Smooth muscle cell (in vitro differentiated cells): Measurements from ENCODE around the gene OR2M5. TPM values are rescaled to one million over a fixed set of nuclear protein-coding genes. Genes with fewer than 3 reads are reported as not detected.

Experiments
- DNase-seq: peaks from one replicate; lab custom pipeline; 2025; ENCODE audit not compliant: unreplicated experiment; lab: John Stamatoyannopoulos, UW
- H2AFZ ChIP-seq: fragments of 200-600 bp; sonication (generic); 2 replicates; pipeline ENCODE4 v1.6.0; 2016; ENCODE audit warnings: antibody characterized with exemption, low read depth, mild to moderate bottlenecking
- H3F3A ChIP-seq: fragments of 200-600 bp; sonication (generic); 2 replicates; pipeline ENCODE4 v1.6.0; 2017; ENCODE audit warnings: antibody characterized with exemption, low read depth
- H3K27ac ChIP-seq: fragments of 200-600 bp; sonication (generic); 2 replicates; pipeline ENCODE4 v1.5.1; 2016; ENCODE audit warnings: low read depth, mild to moderate bottlenecking
- H3K27me3 ChIP-seq: fragments of 200-600 bp; sonication (generic); 2 replicates; pipeline ENCODE4 v1.6.1; 2016; ENCODE audit warnings: low read depth, mild to moderate bottlenecking
- H3K36me3 ChIP-seq: fragments of 200-600 bp; sonication (generic); 2 replicates; pipeline ENCODE4 v1.5.1; 2016; ENCODE audit warnings: low read depth
- H3K4me1 ChIP-seq: fragments of 200-600 bp; sonication (generic); 2 replicates; pipeline ENCODE4 v1.5.1; 2016; ENCODE audit warnings: low read depth
- H3K4me2 ChIP-seq: fragments of 200-600 bp; sonication (generic); 2 replicates; pipeline ENCODE4 v1.6.0; 2016; ENCODE audit warnings: mild to moderate bottlenecking
- H3K4me3 ChIP-seq: fragments of 200-600 bp; sonication (generic); 2 replicates; pipeline ENCODE4 v1.5.1; 2016; ENCODE audit warnings: mild to moderate bottlenecking
- H3K79me2 ChIP-seq: fragments of 200-600 bp; sonication (generic); 2 replicates; pipeline ENCODE4 v1.6.0; 2016; ENCODE audit warnings: low read depth, mild to moderate bottlenecking
- H3K9ac ChIP-seq: fragments of 200-600 bp; sonication (generic); 2 replicates; pipeline ENCODE4 v1.6.0; 2016; ENCODE audit warnings: low read depth
- H3K9me3 ChIP-seq: fragments of 200-600 bp; sonication (generic); replicated peaks from 2 replicates; pipeline ENCODE4 v1.5.1; 2016; ENCODE audit warnings: low read depth
- H4K20me1 ChIP-seq: fragments of 200-600 bp; sonication (generic); 2 replicates; pipeline ENCODE4 v1.6.0; 2016; ENCODE audit warnings: low read depth
- CTCF ChIP-seq: fragments of 200-600 bp; sonication (generic); IDR thresholded peaks from 2 replicates; pipeline ENCODE4 v1.5.1; 2017; ENCODE audit warnings: borderline replicate concordance, mild to moderate bottlenecking, antibody characterized with exemption; ENCODE audit not compliant: insufficient read depth, poor library complexity, severe bottlenecking
- WGBS: methylation state at CpG from one replicate; pipeline ENCODE4 v1.1.7; 2016; ENCODE audit warnings: low lambda C conversion rate; 5-methylcytosine and 5-hydroxymethylcytosine counted together
- polyA plus RNA-seq: library from polyadenylated mRNA; unstranded; fragments of >200 nt; fragmentation: Nextera tagmentation; extraction: Ambion mirVana; gene quantifications from 2 replicates; pipeline ENCODE4 v1.2.1, GENCODE V29; 2016
- total RNA-seq: library from RNA; depleted of rRNA; stranded (reverse); fragments of >200 nt; gene quantifications from 2 replicates; pipeline ENCODE4 v1.2.3, GENCODE V29; 2014

The OR2M5 gene
- total and polyA plus RNA-seq, 2 experiments from 2014 or later, result not detected

GRCh38 chr1:248114890-248115289 is 30.1 kb upstream of the OR2M5 start:
- Histone ChIP-seq H2AFZ (no peak overlapping the region), H3F3A (no peaks in the 10 kb centered on the region), H3K36me3 (no peaks in the 10 kb centered on the region), H3K9me3 (no peaks in the 10 kb centered on the region), H3K4me2 (no peak overlapping the region), H3K79me2 (no peaks in the 10 kb centered on the region), H3K27ac (no peak overlapping the region), H3K4me1 (no peaks in the 10 kb centered on the region), H3K4me3 (no peak overlapping the region), H3K27me3 (no peaks in the 10 kb centered on the region), H3K9ac (no peak overlapping the region), H4K20me1 (no peaks in the 10 kb centered on the region)
- DNase-seq, result no peak
- WGBS, result 76% methylated on average over 7 of the region's 7 CpGs
- no peak for TF ChIP-seq CTCF

- Histone ChIP-seq H3K4me3 (no peak overlapping the region), H3F3A (no peaks in the 10 kb centered on the region), H3K4me1 (no peaks in the 10 kb centered on the region), H4K20me1 (no peaks in the 10 kb centered on the region), H3K36me3 (no peaks in the 10 kb centered on the region), H2AFZ (no peak overlapping the region), H3K27ac (no peak overlapping the region), H3K9me3 (peaks cover 9% of the 10 kb centered on the region), H3K79me2 (no peaks in the 10 kb centered on the region), H3K27me3 (no peaks in the 10 kb centered on the region), H3K9ac (no peak overlapping the region), H3K4me2 (no peak overlapping the region)
- WGBS, result 80% methylated on average over 5 of the region's 5 CpGs
- no peak for TF ChIP-seq CTCF
- no peak for DNase-seq
Measured at GRCh38 chr1:248127653-248128052, 17.3 kb upstream of the OR2M5 start.

GRCh38 chr1:248136811-248137210 is 8.1 kb upstream of the OR2M5 start:
- TF ChIP-seq CTCF, result no peak
- H3K9me3 ChIP-seq, result peaks cover 17% of the 10 kb centered on the region
- H2AFZ ChIP-seq, result no peak overlapping the region
- no peaks in the 10 kb centered on the region for H3K27me3 ChIP-seq
- WGBS, result 86% methylated on average over 21 of the region's 21 CpGs
- H3F3A ChIP-seq, result no peaks in the 10 kb centered on the region
- H3K36me3 ChIP-seq, result no peaks in the 10 kb centered on the region
- H3K27ac ChIP-seq, result no peak overlapping the region
- H3K4me2 ChIP-seq, result no peak overlapping the region
- H3K79me2 ChIP-seq, result no peaks in the 10 kb centered on the region
- no peak overlapping the region for H3K9ac ChIP-seq
- no peak for DNase-seq
- H3K4me3 ChIP-seq, result no peak overlapping the region
- no peaks in the 10 kb centered on the region for H4K20me1 ChIP-seq
- no peaks in the 10 kb centered on the region for H3K4me1 ChIP-seq

- Histone ChIP-seq H3K9ac (no peak overlapping the region), H3K27ac (no peak overlapping the region), H3K9me3 (peaks cover 7% of the 10 kb centered on the region), H3K4me3 (no peak overlapping the region), H3F3A (no peaks in the 10 kb centered on the region), H3K27me3 (no peaks in the 10 kb centered on the region), H3K4me1 (no peaks in the 10 kb centered on the region), H2AFZ (no peak overlapping the region), H4K20me1 (no peaks in the 10 kb centered on the region), H3K36me3 (no peaks in the 10 kb centered on the region), H3K4me2 (no peak overlapping the region), H3K79me2 (no peaks in the 10 kb centered on the region)
- WGBS, result 44% methylated on average over 1 of the region's 1 CpG
- no peak for DNase-seq
- TF ChIP-seq CTCF, result no peak
Measured at GRCh38 chr1:248140846-248141245, 4.1 kb upstream of the OR2M5 start.
